PC-3 (cell line): ENCODE results near the gene NUCB1. TPM values are rescaled to one million over a fixed set of nuclear protein-coding genes. Genes with fewer than 3 reads are reported as not detected.

ENCODE experiments used
- ATAC-seq: fragments of 200-7000 bp; cut with Tn5 transposase; 2 replicates; pipeline ENCODE4 v1.9.1; 2020; ENCODE audit warnings: mild to moderate bottlenecking, moderate library complexity
- Bru-seq: library from RNA; stranded (reverse); fragments of 400-500 nt; gene quantifications from one replicate; lab custom pipeline; 2021; lab: Mats Ljungman, UMichigan
- BruChase-seq, 2 experiments: library from RNA; stranded (reverse); fragments of 400-500 nt; gene quantifications; one replicate each; lab custom pipeline; 2021; lab: Mats Ljungman, UMichigan
- BruUV-seq: library from RNA; stranded (reverse); fragments of 400-500 nt; replicated peaks from 2 replicates; lab custom pipeline; 2021; lab: Mats Ljungman, UMichigan
- CTCF ChIA-PET: fragments of 300-600 bp; sonication (Branson Sonifier 250); formaldehyde crosslinking; loops from one replicate; lab custom pipeline; 2022; ENCODE audit warnings: antibody characterized with exemption; lab: Charles Lee
- POLR2A ChIA-PET: fragments of 300-600 bp; sonication (Branson Sonifier 250); formaldehyde crosslinking; loops from one replicate; lab custom pipeline; 2022; ENCODE audit warnings: antibody characterized with exemption; ENCODE audit not compliant: unreplicated experiment; lab: Charles Lee
- DNase-seq: peaks from one replicate; pipeline ENCODE4 v3.0.0-alpha.2; 2015
- H2AFZ ChIP-seq: fragments of 300-600 bp; sonication (generic); 2 replicates; pipeline ENCODE4 v1.6.0; 2016; ENCODE audit warnings: antibody characterized with exemption, low read length
- H3F3A ChIP-seq: fragments of 300-600 bp; sonication (generic); one replicate; pipeline ENCODE4 v1.6.0; 2017; ENCODE audit warnings: antibody characterized with exemption, low read length, control low read depth, mild to moderate bottlenecking; ENCODE audit not compliant: unreplicated experiment
- H3K27ac ChIP-seq: fragments of 300-600 bp; sonication (generic); 2 replicates; pipeline ENCODE4 v1.5.1; 2016; ENCODE audit warnings: mild to moderate bottlenecking, low read length
- H3K27me3 ChIP-seq: fragments of 300-600 bp; sonication (generic); 2 replicates; pipeline ENCODE4 v1.6.1; 2016; ENCODE audit warnings: low read length, mixed read lengths
- H3K36me3 ChIP-seq: fragments of 300-600 bp; sonication (generic); 2 replicates; pipeline ENCODE4 v1.6.1; 2016; ENCODE audit warnings: low read depth, mixed run types, low read length, mixed read lengths
- H3K4me1 ChIP-seq: fragments of 300-600 bp; sonication (generic); 2 replicates; pipeline ENCODE4 v1.5.1; 2016; ENCODE audit warnings: low read length; ENCODE audit not compliant: insufficient read depth
- H3K4me2 ChIP-seq: fragments of 300-600 bp; sonication (generic); 2 replicates; pipeline ENCODE4 v1.6.0; 2016; ENCODE audit warnings: low read length
- H3K4me3 ChIP-seq: fragments of 300-600 bp; sonication (generic); 2 replicates; pipeline ENCODE4 v1.5.1; 2016; ENCODE audit warnings: mild to moderate bottlenecking, low read length, mixed read lengths
- H3K79me2 ChIP-seq: fragments of 300-600 bp; sonication (generic); 2 replicates; pipeline ENCODE4 v1.6.1; 2017; ENCODE audit warnings: low read length, mixed read lengths
- H3K9ac ChIP-seq: fragments of 300-600 bp; sonication (generic); 2 replicates; pipeline ENCODE4 v1.6.0; 2016; ENCODE audit warnings: mild to moderate bottlenecking, low read length
- H3K9me2 ChIP-seq: fragments of 300-600 bp; sonication (generic); replicated peaks from 2 replicates; pipeline ENCODE4 v1.6.1; 2016; ENCODE audit warnings: mixed run types, low read length, mixed read lengths
- H3K9me3 ChIP-seq: fragments of 300-600 bp; sonication (generic); 2 replicates; pipeline ENCODE4 v1.6.1; 2016; ENCODE audit warnings: low read length, mixed read lengths
- H4K20me1 ChIP-seq: fragments of 300-600 bp; sonication (generic); 2 replicates; pipeline ENCODE4 v1.6.1; 2016; ENCODE audit warnings: low read length, mixed read lengths
- EZH2 ChIP-seq: fragments of 300-600 bp; sonication (generic); IDR thresholded peaks from one replicate; pipeline ENCODE4 v1.6.1; 2017; ENCODE audit warnings: antibody characterized with exemption, mild to moderate bottlenecking, low read length; ENCODE audit not compliant: unreplicated experiment
- EZH2phosphoT487 ChIP-seq: fragments of 300-600 bp; sonication (generic); IDR thresholded peaks from 2 replicates; pipeline ENCODE4 v1.6.1; 2018; ENCODE audit warnings: mild to moderate bottlenecking, antibody characterized with exemption, low read length, borderline replicate concordance
- intact Hi-C: fragments of 100-400 bp; cut with micrococcal nuclease; formaldehyde crosslinking; loops from 2 replicates; pipeline ENCODE4 v1.9.0; 2023
- long read RNA-seq: library from polyadenylated mRNA; unstranded; transcript quantifications from one replicate; pipeline ENCODE4 v2.0.0, GENCODE V29; 2021; ENCODE audit not compliant: unreplicated experiment
- total RNA-seq: library from RNA; depleted of rRNA; stranded (reverse); fragments of >200 nt; gene quantifications from 2 replicates; pipeline ENCODE4 v1.2.3, GENCODE V29; 2014; rRNA removed
- TF ChIP-seq, protein P1 (sequence below): fragments of 300-600 bp; sonication (generic); conservative IDR thresholded peaks from 2 replicates; pipeline ENCODE4 v1.5.1; 2017; ENCODE audit warnings: antibody characterized with exemption, low read depth, mild to moderate bottlenecking, low read length

NUCB1 gene
- total RNA-seq: 137 and 138 TPM in 2 replicates
- Bru-seq, nascent RNA: percentile 71 among the genes with signal in this experiment
- percentile 75 among the genes with signal in this experiment for BruChase-seq, experiment 1, labeled RNA remaining after a 6-hour chase
- BruChase-seq, experiment 2, labeled RNA remaining after a 2-hour chase: percentile 65 among the genes with signal in this experiment
- long read RNA-seq, transcript NUCB1-201 (13 exons, 2,668 nt): major isoform, 347 of 459 reads
- long read RNA-seq, partial matches to known transcripts: 69 of 459 reads
- long read RNA-seq, other reads (novel, unspliced or antisense): 42 of 459 reads

DNA sequence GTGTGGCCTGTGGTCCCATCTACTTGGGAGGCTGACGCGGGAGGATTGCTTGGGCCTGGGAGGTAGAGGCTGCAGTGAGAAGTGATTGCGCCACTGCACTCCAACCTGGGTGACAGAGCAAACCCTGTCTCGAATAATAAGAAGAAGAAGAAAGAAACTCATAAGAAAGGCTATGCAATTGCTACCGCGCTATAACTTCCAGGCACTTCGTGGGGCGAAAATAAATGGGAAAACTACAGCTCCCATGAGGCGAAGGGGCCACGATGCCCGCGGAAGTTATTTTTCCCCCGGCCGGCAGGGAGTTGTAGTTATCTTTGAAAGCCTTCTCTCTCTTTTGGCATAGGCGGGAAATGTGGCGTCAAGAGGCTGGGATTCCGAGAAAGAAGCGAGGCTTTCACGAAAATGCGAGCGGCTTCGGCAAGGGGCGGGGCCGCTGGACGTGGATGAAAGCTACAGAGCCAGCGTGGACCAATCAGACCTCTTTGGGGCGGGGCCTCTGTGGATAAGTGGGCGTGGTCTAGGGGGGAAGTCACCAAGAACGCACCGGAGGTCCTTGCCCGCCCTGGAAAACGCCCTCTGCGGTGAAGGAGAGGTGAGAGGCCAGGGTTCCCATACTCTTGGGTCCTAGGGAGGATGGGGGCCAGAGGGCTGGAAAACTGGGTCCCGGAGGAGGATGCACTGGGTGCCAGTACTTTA lies at the start of gene NUCB1:
Gene NUCB1, plus strand, starts transcription at position 532 of the 696 bp plus-strand sequence. CDS start 485 bp downstream, outside the sequence.
- Histone ChIP-seq H3K79me2 (peaks cover 17% of the 10 kb centered on the region), H2AFZ (peak within 1 kb of the TSS; percentile 86), H4K20me1 (no peaks in the 10 kb centered on the region), H3K36me3 (no peaks in the 10 kb centered on the region), H3K9ac (peak within 1 kb of the TSS; percentile 85), H3K4me3 (peak within 1 kb of the TSS; percentile 91), H3K27me3 (no peaks in the 10 kb centered on the region), H3K27ac (peak within 1 kb of the TSS; percentile 38; the same call in 1 of the 2 replicates), H3K4me2 (peak within 1 kb of the TSS; percentile 95), H3K9me3 (no peaks in the 10 kb centered on the region), H3K9me2 (no peaks in the 10 kb centered on the region), H3F3A (no peaks in the 10 kb centered on the region), H3K4me1 (peaks cover 5% of the 10 kb centered on the region; the same call in 1 of the 2 replicates)
- ATAC-seq (peak; percentile 97), DNase-seq (peak; percentile 96)
- BruUV-seq: TSS peak; percentile 99
- ChIA-PET POLR2A (interaction anchor here (0.6 kb wide), 1 partner anchor 27 kb away, joined by 3 read pairs; no protein-coding TSS in a partner anchor), CTCF (no interaction called here)
- intact Hi-C loops: no loop called here
- TF ChIP-seq EZH2phosphoT487 (no peak), EZH2 (no peak)
- TF ChIP-seq, protein P1, sequence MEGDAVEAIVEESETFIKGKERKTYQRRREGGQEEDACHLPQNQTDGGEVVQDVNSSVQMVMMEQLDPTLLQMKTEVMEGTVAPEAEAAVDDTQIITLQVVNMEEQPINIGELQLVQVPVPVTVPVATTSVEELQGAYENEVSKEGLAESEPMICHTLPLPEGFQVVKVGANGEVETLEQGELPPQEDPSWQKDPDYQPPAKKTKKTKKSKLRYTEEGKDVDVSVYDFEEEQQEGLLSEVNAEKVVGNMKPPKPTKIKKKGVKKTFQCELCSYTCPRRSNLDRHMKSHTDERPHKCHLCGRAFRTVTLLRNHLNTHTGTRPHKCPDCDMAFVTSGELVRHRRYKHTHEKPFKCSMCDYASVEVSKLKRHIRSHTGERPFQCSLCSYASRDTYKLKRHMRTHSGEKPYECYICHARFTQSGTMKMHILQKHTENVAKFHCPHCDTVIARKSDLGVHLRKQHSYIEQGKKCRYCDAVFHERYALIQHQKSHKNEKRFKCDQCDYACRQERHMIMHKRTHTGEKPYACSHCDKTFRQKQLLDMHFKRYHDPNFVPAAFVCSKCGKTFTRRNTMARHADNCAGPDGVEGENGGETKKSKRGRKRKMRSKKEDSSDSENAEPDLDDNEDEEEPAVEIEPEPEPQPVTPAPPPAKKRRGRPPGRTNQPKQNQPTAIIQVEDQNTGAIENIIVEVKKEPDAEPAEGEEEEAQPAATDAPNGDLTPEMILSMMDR: no peak; the same call in 1 of the 2 replicates

DNA sequence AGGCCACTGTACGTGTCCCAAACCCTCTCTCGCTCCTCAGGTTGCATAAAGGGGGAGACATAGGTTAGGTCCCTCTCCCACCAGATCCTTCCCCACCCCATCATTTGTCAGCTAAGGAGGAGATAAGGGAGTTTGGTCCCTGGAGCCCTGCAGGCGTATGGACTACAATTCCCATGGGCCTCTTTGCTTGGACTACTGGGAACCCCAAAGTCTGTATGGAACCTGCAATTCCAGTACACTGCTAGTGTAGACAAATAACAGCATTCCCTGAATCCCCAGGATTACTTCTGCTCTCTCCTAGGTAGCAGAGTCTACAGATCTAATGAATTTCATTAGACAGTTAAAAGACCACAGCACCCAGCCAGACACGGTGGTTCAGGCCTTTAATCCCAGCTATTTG lies 47.8 kb upstream of the NUCB1 start:
- DNase-seq: no peak
- no peak for ATAC-seq
- CTCF ChIA-PET: no interaction called here
- Histone ChIP-seq H3K36me3 (no peaks in the 10 kb centered on the region), H3K4me2 (no peak overlapping the region), H3K4me3 (no peak overlapping the region), H3F3A (no peaks in the 10 kb centered on the region), H3K79me2 (no peaks in the 10 kb centered on the region), H4K20me1 (no peaks in the 10 kb centered on the region), H3K27ac (no peak overlapping the region), H3K4me1 (no peaks in the 10 kb centered on the region), H2AFZ (no peak overlapping the region), H3K9ac (no peak overlapping the region), H3K9me3 (no peaks in the 10 kb centered on the region), H3K9me2 (no peaks in the 10 kb centered on the region), H3K27me3 (no peaks in the 10 kb centered on the region)
- TF ChIP-seq EZH2 (no peak), EZH2phosphoT487 (no peak)
- TF ChIP-seq, protein P1: no peak
- POLR2A ChIA-PET: no interaction called here
- BruUV-seq: no TSS peak
- intact Hi-C loops: no loop called here
